Stimulated activated CD8-positive, alpha-beta memory T cell treated with anti-CD3 and anti-CD28 coated beads, Interleukin-7, amount 100 ng/mL, for 4 hours (primary cell): ENCODE measurements around the gene PARD3B.

Experiments used
- DNase-seq, 2 donors: peaks; one replicate each; pipeline ENCODE4 v3.0.0-alpha.2; 2020; ENCODE audit warnings: low read depth in 2 of 2

Gene PARD3B

DNA sequence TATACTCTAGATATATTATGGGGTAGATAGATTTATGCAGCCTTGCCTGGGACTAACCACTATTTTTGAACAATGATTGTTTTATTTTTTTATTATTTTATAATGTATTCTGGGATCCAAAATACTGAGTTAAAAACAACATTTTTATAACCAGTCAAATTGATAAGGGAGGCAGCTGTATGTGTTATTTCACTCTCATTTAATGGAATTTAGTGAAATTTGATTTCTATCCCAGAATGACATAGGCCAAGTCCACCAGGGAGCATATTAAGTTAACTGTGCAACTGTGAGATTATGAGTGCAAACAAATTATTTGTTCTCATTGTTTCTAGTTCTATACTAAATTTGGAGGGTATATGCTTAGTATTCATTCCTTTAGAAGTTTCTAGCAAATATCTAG lies 583.5 kb downstream of the PARD3B start:
- no peak for DNase-seq

DNA sequence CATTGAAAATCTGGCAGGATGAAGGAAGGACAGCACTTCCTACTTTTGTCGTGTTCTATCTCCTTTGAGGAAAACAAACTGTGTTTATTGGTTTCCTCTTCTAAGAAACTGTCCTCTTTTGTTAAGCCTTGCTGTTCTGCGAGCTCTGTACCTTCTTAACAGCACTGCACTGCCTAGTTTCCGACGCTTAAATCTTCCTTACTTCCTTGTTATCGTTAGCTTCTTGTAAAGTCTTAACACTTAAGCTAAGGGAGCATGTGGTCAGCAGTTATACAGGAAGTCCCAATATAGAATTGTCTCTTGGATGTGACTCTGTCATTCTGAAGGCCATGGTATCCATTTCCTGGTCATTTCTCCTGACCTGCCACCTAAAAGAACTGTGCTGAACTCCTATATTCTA lies 584.3 kb downstream of the PARD3B start:
- no peak for DNase-seq

DNA sequence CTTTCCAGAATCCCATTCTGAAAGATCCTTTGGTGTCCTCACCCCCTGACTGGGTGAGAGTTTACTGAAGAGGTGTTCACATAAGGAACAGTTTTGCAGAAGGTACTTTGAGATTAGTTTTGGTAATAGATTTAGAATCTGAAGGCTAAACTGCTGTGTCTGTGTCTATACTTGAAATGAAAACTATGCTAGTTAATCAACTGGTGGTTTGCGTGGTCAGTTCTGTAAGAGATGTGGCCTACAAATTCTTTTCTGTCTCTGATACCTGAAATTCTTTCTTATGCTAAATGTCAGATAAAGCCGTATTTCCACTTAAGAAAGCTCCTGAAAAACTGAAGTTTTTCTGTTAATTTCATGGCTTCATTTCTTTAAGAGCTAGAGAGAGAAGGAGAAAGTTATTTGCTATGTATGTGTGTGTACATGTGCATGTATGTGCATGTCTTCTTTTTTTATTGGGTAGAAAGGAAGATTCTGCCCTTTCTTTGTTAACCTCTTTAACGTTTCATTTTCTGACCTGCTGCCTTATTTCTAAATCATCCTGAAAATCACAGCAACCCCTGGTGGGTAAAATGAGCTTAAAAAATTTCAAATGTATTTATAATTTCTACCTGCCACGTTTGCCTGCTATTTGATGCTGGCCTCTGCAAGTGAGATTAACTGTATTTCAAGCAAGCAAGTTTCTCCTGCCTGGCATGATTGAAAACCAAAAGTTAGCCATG lies 585.0 kb downstream of the PARD3B start:
- no peak for DNase-seq

DNA sequence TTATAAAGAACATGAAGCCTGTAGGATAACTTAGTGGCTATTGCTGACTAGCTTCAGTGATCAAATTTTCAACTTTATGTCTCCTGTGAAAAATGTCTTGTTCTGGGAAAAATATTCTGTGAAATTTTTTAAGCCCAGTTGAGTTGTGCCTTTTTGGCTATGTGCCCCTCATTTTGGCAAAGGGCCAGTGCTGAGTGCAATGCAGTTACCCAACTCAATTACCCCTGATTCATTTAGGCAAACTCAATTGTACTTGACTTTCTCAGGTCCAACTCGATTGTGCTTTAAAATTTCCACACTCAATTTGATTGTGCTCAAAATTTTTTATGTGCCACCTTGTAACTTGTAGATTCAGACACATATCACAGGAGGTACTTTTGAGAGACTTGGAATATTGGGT lies 588.3 kb downstream of the PARD3B start:
- DNase-seq = no peak

DNA sequence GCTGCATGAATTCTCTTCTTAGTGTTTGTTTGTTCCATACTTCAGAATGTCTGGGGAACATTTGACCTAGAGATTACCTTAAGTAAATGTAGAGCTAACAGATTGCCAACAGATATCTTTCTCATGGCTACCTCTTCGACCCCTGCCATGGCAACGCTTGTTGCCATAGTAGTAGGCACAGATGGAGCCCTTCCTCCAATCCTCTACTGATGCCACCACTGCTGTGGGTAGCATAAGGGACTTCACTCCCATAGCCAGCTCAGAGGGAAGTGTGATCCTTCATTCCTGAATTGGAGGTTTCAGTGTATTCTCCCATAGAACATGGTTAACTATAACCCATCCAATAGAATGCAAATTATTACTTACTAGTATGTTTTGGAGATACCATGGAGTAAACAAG lies 593.5 kb downstream of the PARD3B start:
- no peak for DNase-seq

DNA sequence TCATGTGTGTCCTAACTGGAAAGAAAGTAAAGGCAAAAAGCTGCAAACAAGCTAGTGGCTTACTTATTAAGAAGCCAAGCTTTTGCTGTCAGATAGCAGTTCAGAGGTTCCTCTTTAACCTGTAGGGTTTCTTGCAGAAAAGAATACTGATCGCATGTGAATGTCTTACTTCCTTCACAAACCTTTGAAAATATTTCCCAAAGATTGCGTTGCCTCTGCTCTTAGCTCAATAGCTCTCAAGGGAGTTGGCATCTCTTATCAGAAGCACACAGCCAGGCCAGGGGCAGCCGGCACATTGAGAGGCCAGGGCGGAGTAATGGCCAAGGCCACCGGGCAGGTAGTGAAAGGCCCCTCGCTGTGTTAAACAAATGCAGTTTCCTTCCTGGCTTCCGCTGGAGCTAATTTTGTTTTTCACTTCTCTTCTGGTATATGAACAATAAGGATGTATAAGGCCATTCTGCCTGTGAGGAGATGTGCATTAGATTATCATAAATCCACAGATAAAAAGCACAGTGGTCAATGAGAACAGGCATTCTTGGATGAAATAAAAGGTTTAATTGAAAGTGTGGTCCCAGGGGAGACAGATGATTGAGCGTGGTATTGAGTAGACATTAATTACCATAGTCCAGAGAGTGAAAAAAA lies 594.7 kb downstream of the PARD3B start:
- no peak for DNase-seq

DNA sequence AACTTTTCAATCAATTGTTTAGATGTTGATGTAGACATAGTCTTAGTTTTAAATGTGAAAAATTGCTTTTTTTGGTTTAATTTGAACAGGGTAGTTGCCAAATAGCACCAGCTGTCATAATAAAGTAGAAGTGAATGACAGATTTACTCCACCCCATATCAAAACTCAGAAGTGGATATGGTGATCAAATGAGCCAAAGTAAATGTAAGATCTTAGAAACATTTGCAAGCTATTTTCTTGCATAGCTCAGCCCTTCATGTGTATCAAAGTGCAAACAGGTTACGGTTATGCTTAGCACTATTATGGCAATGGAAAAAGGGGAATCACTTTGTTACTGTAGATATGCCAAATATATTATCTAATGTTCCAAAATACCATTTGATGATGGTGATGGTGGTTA lies 596.1 kb downstream of the PARD3B start:
- no peak for DNase-seq

DNA sequence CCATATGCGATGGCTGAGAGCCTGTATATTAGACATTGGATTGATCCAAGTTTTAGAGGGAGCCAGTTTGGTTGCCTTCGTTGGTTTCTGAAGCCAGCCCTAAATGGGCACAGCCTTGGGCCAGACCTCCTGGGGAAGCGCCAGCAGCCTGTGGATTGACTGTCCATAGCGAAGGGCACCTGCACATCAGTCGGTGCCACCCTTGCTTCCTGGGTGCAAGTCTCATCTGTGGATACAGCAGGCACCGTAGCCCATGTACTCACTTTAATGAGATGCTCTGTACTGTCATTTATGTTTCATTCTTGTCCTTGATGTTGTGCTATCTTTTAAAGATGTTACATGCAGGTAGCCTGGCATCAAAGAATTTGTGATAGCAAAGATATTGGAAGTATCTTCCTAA lies 600.6 kb downstream of the PARD3B start:
- DNase-seq = no peak

DNA sequence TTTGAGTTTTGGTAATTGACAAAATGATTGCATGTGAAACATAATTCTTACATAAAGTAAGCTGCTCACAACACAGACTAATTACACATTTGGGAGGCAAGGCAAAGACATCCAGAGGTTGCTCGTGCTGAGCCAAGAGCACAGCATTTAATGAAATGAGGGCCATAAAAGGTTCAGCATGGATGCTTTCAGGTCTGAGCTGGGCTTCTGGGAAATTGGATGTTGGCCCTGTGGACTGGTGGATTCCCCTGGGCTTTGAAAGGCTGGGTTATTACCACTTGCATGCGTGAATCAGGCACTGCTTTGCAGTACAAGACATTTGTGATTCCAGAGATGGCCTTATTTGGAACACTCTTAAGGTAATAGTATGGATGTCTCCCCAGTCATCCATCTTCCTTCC lies 603.5 kb downstream of the PARD3B start:
- DNase-seq = no peak

DNA sequence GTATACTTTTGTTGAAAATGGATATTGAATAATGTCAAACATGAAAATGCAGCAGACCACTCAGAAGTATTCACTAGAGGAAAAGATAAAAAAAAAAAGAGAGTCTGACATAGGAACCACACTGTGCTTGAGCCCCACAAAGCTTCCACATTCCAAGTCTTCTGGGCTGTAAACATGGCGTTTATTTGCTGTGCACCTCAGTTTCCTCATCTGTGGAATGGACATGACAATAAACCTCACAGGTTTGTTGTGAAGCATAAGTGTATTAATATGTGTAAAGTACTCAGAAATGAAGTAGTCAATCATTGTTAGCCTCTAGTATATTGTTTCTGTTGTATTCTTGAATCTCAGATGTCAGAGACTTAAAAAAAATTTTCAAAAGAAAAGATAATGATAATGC lies 611.2 kb downstream of the PARD3B start:
- no peak for DNase-seq

DNA sequence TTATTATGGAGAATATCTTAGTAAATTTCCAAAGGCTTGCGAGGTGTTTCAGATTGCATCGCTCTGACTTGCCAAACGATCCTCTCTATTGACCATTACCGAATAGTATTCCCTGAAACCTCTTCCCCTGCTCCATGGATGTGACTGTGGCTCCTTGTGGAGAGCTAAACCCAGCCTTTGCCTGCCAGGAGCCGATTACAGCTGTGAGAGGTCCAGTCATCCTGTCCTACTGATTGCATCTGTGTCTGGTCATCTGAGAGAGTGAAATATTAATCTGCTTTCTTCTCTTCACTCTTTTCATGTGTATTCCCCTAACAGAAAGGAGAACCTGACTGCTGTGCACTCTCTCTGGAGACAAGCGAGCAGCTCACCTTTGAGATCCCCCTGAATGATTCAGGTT lies 613.1 kb downstream of the PARD3B start:
- DNase-seq = no peak

DNA sequence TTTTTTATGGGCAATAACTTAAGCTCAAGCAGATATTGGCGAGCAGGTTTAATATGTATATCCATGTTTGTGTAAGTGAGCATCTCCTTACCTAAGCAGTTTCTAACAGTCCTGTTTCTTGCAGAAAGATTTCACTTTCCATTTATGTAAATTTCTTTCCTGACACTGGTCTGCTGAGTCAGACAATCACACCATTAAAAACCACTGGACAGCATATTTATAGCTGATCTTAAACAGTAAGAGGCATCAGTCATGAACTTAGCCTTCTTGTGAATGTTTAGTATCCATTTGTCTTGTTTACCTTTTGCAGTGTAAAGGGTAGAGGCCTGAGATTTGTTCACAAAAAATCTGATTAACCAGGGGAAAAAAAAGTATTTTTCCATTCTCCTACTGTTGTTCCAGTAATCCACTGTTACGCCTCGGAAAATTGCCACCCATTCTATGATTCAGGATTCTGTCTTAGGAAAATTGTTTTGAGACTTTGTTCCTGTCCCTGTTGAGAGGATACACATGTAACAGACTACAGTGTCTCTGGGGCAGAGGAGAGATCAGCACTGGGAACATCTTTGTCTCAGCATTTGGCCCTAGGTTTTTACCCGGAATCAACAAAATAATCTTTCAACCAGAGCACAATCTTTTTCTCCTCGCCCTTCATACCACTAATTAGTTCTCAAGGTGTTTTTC lies 616.0 kb downstream of the PARD3B start:
- DNase-seq = no peak

DNA sequence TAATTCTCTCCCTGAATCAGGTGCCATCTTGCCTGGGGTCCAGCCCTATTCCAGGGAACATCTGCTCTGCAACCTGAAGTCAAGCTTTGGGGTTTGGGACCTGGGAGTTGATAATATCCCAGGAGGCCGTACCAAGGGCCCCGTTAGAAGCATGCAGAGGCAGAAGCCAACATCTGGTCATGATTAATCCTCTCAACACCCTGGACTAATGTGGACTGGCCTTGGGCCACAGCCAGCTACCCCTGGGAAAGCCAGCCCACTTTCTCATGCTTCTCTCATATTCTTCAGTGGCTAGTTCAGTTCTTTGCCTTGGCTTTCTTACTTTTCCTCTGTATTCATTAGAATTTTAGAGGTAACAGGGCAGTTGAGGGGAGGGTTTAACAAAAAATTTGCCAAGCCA lies 621.5 kb downstream of the PARD3B start:
- no peak for DNase-seq

DNA sequence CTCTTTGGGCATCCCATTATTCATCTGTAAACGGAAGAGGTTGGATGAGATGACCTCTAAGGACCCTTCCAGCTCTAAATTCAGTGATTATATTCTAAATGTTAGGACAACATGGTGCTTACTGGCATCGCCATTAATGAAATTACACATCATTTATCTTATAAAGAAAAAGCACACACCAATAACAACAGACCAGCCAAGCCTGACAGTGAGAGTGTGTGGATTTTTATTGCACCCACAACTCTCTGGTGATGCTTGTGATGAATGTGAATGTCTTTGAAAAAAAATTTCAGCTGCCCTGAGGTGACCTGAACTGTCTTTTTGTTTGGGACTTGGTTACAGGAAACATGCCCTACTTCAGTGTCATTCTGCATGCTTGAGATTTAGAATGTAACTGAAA lies 623.7 kb downstream of the PARD3B start:
- no peak for DNase-seq

DNA sequence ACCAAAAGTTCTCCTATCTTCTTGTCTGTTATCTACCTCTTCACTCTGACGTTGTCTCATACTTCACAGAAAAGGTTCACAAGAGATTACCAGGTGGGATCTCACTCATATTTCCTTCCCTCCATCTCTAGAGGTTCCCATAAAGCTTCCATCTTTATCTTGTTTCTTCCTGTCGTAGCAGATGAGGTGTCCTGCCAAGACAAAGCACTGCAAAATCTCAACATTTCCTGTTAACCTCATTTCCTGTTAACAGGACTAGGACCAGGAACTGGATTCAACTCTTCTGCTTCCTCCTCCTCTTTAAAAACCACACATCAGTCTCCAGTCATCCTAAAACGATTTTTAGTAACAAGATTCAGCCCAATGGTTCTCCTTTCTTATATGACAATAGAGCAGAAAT lies 624.2 kb downstream of the PARD3B start:
- DNase-seq = no peak

DNA sequence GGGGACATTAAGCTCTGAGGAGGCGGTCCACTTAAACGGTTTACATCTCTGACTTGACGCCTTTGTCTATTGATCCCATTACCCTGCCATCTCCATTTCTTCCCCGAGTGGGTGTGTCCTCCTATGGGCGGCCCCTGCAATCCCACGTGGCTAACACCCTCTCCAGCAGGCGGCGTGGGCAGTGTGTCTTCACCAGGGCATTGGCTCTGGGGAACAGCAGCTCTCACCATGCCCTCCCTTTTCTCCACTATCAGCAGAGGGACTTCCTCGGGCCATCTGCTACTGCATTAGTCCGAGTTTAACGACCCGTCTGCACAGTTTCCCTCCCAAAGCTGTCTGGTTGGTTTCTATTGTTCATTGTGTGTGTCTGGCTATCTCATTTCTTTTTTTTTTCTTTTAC lies 625.1 kb downstream of the PARD3B start:
- no peak for DNase-seq

DNA sequence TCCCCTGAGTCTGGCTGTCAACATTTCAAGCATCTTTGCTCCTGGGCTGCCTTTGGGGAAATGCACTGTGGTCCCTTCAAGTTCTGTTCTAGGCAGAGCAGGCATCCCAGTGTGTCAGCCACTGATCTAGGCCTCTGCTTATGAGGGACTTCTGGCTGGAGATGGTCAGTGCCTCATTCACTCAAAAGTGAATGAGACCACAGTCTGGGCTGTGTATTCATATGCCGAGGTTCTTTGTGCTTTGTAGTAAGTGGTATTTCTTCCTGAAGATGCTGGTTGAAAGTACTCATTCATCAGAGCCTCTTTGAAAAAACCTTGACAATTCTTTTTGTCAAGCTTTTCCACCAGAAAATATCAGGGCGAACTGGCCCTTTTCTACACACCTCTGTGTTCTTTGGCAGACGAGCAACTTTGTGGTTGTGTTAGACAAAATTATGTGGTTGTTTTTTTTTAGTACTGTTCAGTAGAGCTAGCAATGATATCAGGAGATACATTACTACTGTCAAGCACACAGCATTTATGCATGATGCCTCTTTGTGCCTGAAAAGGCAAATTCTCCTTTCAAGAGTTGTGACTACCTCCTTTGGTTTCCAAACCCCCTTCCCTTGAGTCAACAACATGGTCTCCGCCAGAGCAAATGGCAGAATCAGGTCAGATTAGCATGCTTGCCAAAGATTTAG lies 626.1 kb downstream of the PARD3B start:
- DNase-seq = no peak

DNA sequence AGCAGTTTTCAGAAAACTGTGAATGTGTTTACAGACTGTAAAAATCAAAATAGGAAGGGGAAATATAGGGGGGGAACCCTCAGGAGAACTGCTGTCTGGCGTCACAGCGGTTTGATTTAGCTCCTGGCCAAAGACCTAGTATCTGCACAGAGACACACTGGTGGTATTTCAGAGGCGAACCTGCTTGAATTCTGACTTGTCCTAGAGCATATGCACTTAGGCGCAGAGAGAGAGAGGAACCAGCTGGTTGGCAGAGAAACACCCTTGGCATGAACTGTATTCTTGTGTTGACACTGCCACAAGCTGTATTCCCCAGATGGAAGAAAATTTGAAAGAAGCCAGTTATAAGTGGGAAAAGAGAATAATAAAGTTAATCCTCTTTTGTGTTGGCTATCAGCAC lies 630.6 kb downstream of the PARD3B start:
- no peak for DNase-seq

DNA sequence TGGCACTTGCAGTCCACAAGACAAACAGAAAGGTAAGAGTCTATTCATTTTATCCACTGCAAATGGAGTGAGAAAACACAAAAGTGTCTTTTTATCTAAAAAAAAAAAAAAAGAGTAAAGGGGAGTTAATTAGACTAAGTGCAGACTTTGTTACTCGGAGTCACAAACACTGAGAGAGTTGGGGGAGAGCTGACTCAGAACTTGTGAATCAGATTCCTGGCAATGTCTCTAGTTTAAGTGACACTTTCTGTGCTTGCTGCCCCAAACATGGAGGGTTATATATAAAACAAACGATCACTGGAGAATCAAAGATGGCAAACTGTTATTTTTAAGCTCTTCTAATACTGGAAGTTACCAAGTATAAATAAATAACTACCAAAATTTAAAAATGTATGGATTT lies 631.3 kb downstream of the PARD3B start:
- no peak for DNase-seq

DNA sequence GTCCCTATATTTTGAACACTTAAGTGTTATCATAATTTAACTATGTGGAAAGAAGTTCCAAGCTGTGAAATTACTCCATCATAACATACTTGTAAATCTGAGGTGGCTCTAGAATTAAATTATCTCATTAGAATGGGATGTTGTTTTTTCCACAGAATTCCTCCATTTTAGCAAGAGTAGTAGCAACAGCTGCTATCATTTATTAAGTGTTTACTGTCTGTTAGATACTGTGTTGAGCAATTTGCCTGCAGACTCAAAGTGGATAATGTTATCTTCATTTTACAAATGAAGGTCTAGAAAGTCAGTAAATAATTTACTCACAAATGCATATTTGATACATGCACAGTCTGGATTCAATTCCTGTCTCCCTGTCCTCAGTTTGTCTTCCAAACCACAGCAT lies 632.3 kb downstream of the PARD3B start:
- no peak for DNase-seq

DNA sequence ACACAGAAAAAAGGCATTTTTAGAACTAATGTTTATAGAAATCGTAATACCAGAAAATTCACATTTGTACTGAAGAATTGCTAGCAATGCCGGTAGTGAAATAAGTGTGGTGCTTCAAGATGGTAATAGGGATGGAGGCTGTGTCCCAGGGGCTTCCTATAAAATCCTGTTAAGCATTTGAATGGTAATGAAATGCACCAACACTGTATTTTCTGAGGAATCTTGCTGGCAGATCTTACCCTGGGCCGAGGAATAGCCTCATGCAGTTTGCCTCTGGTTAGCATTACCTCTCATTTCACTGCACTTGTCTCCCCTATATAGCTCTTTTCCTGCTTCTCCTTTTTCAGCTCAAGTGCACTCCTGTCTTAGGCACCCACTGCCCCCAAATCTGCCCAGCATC lies 635.5 kb downstream of the PARD3B start:
- DNase-seq = no peak

DNA sequence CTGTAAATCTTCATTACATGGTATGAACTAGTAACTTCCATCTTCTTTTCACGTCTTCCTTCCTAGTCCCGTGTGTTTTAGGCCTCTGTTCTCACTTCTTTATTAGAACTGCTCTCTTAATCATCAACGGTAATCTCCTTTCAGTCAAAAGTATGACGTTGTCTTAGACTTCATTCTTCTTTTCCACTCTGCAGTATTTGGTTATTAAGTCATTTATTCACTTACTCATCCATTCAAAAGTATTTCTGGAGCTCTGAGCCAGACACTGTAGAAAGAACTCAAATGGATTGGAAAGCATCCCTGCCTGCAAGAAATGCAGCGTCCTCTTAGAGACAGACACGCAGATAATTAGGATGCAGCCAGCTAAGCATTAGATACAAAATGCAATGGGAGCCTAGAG lies 642.5 kb downstream of the PARD3B start:
- DNase-seq = no peak
